GM12801 (cell line): ENCODE results near the gene OSBPL6.

Source experiments
- CTCF ChIP-seq: IDR thresholded peaks from one replicate; pipeline ENCODE4 v1.5.1; 2011; ENCODE audit warnings: control low read depth; ENCODE audit not compliant: insufficient read length; ENCODE audit errors: extremely low read depth

OSBPL6 gene

GRCh38 chr2:178380763-178381162, 186.5 kb downstream of the OSBPL6 start:
- no peak for TF ChIP-seq CTCF

GRCh38 chr2:178383718-178384117, 189.4 kb downstream of the OSBPL6 start:
- TF ChIP-seq CTCF: no peak

GRCh38 chr2:178385595-178386148, 191.4 kb downstream of the OSBPL6 start:
- no peak for TF ChIP-seq CTCF

GRCh38 chr2:178386986-178387597, 192.8 kb downstream of the OSBPL6 start:
- no peak for TF ChIP-seq CTCF

GRCh38 chr2:178388287-178388686, 194.0 kb downstream of the OSBPL6 start:
- no peak for TF ChIP-seq CTCF

- no peak for TF ChIP-seq CTCF
Measured at GRCh38 chr2:178391701-178392100, 197.4 kb downstream of the OSBPL6 start.

- TF ChIP-seq CTCF: no peak
Measured at GRCh38 chr2:178392215-178392614, 197.9 kb downstream of the OSBPL6 start.
